Vagina (tissue), 2 donors: ENCODE data around the gene IFI6. TPM values are rescaled to one million over a fixed set of nuclear protein-coding genes. Genes with fewer than 3 reads are reported as not detected.

Experiments used
- DNase-seq, 2 donors: peaks; one replicate each; pipeline ENCODE4 v3.0.0-alpha.2; 2017; ENCODE audit errors: extremely low spot score in 2 of 2
- H3K27ac ChIP-seq: fragments of 200-600 bp; sonication (generic); one replicate; pipeline ENCODE4 v1.5.1; 2019
- H3K27me3 ChIP-seq: fragments of 200-600 bp; sonication (generic); one replicate; pipeline ENCODE4 v1.5.1; 2019
- H3K36me3 ChIP-seq, 2 donors: fragments of 200-600 bp; sonication (generic); one replicate each; pipeline ENCODE4 v1.5.1; 2017 to 2019
- H3K4me1 ChIP-seq: fragments of 200-600 bp; sonication (generic); one replicate; pipeline ENCODE4 v1.5.1; 2019
- H3K4me3 ChIP-seq, 2 donors: fragments of 200-600 bp; sonication (generic); 1 replicate in 1 of 2; 2 replicates in 1 of 2; pipeline ENCODE4 v1.5.1; 2016 to 2019
- H3K9me3 ChIP-seq: fragments of 200-600 bp; sonication (generic); one replicate; pipeline ENCODE4 v1.5.1; 2019
- POLR2A ChIP-seq, 2 donors: fragments of 450-650 bp; IDR thresholded peaks; one replicate each; pipeline ENCODE4 v1.6.1; 2017; ENCODE audit warnings: antibody characterized with exemption in 2 of 2, mild to moderate bottlenecking in 2 of 2, moderate library complexity in 2 of 2
- POLR2AphosphoS5 ChIP-seq, 2 donors: sonication (generic); formaldehyde crosslinking; IDR thresholded peaks; one replicate each; pipeline ENCODE4 v1.9.0; 2017; ENCODE audit warnings: antibody characterized with exemption in 2 of 2, mild to moderate bottlenecking in 2 of 2, low read depth in 1 of 2; ENCODE audit not compliant: insufficient read depth in 1 of 2
- intact Hi-C: fragments of 100-400 bp; cut with DNase I; formaldehyde crosslinking; loops from one replicate; pipeline ENCODE4 v1.15.1; 2023
- total RNA-seq: library from RNA; depleted of rRNA; stranded (reverse); fragments of >200 nt; gene quantifications from one replicate; pipeline ENCODE4 v1.2.3, GENCODE V29; 2016
- TF ChIP-seq, protein P1 (sequence below), 3 experiments: fragments of 450-650 bp in 2 of 3; fragments of 200-600 bp in 1 of 3; sonication (generic) in 1 of 3; IDR thresholded peaks; one replicate each; pipeline ENCODE4 v1.5.1; 2017 to 2019; ENCODE audit warnings: antibody characterized with exemption in 3 of 3, mild to moderate bottlenecking in 2 of 3, moderate library complexity in 2 of 3

Gene IFI6, protein sequence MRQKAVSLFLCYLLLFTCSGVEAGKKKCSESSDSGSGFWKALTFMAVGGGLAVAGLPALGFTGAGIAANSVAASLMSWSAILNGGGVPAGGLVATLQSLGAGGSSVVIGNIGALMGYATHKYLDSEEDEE
- 28.2 TPM for total RNA-seq

DNA sequence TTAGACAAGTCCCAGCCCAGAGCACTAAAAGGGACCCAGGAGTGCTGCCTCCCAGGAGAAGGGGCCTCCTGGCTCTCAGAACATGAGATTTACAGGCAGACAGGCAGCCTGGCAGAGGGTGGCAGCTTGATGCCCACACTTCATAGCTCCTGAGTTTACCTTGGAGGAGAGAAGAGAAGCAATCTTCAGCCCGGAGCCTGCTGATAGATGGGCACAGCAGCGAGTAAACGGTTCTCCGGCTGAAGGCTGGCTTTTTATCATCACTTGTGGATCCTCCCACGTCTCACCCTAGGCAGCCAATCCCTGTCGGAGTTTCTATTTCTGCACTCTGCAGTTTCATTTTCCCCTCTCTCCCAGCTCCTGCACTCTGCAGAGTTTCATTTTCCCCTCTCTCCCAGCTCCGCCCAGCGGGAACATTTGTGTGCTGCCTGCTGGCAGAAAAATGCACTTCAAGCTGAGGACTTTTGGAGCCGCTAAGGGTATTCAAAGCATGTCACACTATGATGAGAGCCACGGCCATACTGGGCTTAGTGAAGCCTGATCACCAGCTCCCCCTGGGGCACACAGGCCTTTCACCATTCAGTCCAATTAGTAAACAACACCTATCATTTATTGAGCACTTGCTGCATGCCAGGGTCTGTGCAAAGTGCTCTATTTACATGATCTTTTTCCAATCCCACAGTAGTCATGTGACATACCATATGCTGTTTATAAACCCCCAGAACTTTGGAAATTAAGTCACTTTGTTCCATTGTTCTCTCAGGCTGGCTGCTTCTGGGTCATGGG, at the start of gene IFI6:
Gene IFI6, minus strand, starts transcription at position 229 of the 786 bp plus-strand sequence. CDS start 2,878 bp downstream, outside the sequence.
- H3K36me3 ChIP-seq = no peaks in the 10 kb centered on the region
- no peaks in the 10 kb centered on the region for H3K27me3 ChIP-seq
- TF ChIP-seq POLR2A (IDR thresholded peaks at IDR 0.05) (no peak), POLR2AphosphoS5 (IDR thresholded peaks at IDR 0.05; ENCODE audit: insufficient read depth in 1 of 2, low read depth in 1 of 2) (peak; percentile 73 to 96)
- TF ChIP-seq, protein P1, sequence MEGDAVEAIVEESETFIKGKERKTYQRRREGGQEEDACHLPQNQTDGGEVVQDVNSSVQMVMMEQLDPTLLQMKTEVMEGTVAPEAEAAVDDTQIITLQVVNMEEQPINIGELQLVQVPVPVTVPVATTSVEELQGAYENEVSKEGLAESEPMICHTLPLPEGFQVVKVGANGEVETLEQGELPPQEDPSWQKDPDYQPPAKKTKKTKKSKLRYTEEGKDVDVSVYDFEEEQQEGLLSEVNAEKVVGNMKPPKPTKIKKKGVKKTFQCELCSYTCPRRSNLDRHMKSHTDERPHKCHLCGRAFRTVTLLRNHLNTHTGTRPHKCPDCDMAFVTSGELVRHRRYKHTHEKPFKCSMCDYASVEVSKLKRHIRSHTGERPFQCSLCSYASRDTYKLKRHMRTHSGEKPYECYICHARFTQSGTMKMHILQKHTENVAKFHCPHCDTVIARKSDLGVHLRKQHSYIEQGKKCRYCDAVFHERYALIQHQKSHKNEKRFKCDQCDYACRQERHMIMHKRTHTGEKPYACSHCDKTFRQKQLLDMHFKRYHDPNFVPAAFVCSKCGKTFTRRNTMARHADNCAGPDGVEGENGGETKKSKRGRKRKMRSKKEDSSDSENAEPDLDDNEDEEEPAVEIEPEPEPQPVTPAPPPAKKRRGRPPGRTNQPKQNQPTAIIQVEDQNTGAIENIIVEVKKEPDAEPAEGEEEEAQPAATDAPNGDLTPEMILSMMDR (IDR thresholded peaks at IDR 0.05) = peak in 2 of 3 experiments; percentile 31 to 41
- peak within 1 kb of the TSS; percentile 93 for H3K27ac ChIP-seq
- no peak for DNase-seq
- peak within 1 kb of the TSS; percentile 50 to 56 for H3K4me3 ChIP-seq
- intact Hi-C loops = loop anchor here (5.0 to 10.0 kb wide), 2 partner anchors 53 to 160 kb away; partner anchors contain the start of genes FAM76A and PPP1R8
- peaks cover 37% of the 10 kb centered on the region for H3K4me1 ChIP-seq
- H3K9me3 ChIP-seq = no peaks in the 10 kb centered on the region

DNA sequence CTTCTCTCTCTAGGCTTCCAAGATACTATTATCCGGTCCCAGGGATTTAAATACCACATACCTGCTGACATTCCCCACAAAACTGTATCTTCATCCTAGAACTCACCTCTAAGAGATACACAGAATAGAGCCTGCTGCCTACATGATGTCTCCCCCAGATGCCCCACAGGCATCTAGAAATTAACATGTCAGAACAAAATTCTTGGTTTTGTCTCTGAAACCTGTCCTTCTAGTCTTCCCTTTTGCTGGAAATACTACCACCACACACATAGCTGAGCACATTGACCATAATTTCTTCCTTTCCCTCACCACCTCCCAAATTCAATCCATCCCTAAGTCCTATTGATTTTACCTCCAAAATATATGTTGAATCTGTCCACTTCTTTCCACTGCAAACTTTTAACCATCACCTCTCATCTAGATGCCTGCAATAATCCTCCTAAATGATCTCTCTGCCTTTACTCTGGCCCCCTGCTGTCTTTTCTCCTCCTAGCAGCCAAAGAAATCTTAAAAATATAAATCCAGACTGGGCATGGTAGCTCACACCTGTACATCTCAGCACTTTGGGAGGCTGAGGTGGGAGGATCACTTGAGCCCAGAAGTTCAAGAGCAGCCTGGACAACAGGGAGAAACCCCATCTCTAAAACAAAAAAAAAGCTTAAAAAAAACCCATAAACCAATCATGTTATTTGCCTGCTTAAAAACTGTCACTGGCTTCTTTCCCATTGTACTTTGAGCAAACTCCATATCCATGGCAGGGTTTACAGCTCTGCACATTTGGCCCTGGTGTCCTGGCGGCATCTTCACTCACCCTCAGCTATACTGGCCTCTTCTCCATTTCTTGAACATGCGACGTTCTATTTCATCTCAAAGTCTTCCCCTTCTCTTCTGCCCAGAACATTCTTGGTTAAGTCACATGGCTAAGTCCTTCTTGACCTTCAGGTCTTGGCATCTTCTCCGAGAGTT, 47.6 kb upstream of the IFI6 start:
- Histone ChIP-seq H3K4me3 (no peak overlapping the region), H3K36me3 (no peaks in the 10 kb centered on the region), H3K27me3 (no peaks in the 10 kb centered on the region), H3K27ac (no peak overlapping the region), H3K9me3 (no peaks in the 10 kb centered on the region), H3K4me1 (no peaks in the 10 kb centered on the region)
- intact Hi-C loops = loop anchor here (10.0 kb wide), 1 partner anchor 45 kb away; the partner anchor contains the start of gene IFI6
- TF ChIP-seq, protein P1 (IDR thresholded peaks at IDR 0.05) = no peak
- TF ChIP-seq POLR2A (IDR thresholded peaks at IDR 0.05) (no peak), POLR2AphosphoS5 (IDR thresholded peaks at IDR 0.05; ENCODE audit: insufficient read depth in 1 of 2, low read depth in 1 of 2) (no peak)
- DNase-seq = no peak

DNA sequence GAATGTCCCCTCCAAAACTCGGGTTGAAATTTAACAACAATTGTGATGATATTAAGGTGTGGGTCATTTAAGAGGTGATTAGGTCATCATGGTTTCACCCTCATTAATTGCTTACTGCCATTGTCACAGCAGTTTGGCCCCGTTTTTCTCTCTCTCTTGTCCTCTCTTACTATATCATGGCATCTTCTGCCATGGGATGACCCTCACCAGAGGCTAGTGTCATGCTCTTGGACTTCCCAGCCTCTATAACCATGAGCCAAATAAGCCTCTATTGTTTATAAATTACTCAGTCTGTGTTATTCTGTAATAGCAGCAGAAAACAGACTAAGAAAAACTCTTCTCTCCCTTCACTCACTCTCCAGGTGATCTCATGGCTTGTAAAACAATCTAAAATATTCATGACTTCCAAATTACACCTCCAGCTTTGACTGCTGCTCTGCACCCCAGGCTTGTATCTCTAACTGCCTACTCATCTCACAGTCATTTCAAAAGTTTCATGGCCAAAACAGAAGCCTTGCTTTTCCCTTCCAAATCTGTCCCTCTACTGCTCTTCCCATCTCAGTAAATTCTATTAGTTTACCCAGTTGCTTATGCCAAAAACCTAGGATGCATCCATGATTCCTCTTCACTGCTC, 44.4 kb upstream of the IFI6 start:
- Histone ChIP-seq H3K27ac (no peak overlapping the region), H3K36me3 (no peaks in the 10 kb centered on the region), H3K27me3 (no peaks in the 10 kb centered on the region), H3K9me3 (no peaks in the 10 kb centered on the region), H3K4me1 (no peaks in the 10 kb centered on the region), H3K4me3 (no peak overlapping the region)
- no peak for TF ChIP-seq POLR2A (IDR thresholded peaks at IDR 0.05)
- TF ChIP-seq, protein P1 (IDR thresholded peaks at IDR 0.05) = no peak
- no peak for TF ChIP-seq POLR2AphosphoS5 (IDR thresholded peaks at IDR 0.05; ENCODE audit: insufficient read depth in 1 of 2, low read depth in 1 of 2)
- intact Hi-C loops = no loop called here
- no peak for DNase-seq

DNA sequence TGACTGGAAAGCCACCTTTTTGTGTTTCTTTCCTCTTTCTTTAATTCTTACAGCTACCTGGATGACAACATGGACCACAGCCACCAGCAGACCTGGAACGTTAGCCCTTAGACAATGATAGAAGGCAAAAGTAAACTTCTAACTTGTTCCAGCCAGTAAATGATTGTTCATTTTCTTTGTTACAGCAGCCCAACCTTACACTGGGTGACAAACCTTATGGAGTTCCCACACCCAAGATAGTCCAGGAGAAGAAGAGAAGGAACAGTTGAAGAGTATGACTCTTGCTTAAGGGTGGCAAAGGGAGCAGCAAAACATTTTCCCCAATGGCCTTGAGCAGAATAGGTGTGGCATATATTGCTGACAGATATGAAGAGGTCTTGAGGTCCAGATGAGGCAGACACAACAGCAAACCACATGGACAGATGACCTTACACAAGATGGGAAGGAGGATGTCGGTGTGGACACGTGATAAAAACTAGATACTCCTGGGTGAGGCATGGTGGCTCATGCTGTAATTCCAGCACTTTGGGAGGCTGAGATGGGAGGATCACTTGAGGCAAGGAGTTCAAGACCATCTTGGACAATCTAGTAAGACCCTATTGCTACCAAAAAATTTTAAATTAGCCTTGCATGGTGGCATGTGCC, 42.0 kb upstream of the IFI6 start:
- DNase-seq = no peak
- Histone ChIP-seq H3K9me3 (no peaks in the 10 kb centered on the region), H3K27ac (no peak overlapping the region), H3K36me3 (no peaks in the 10 kb centered on the region), H3K4me3 (no peak overlapping the region), H3K4me1 (no peaks in the 10 kb centered on the region), H3K27me3 (no peaks in the 10 kb centered on the region)
- intact Hi-C loops = no loop called here
- TF ChIP-seq, protein P1 (IDR thresholded peaks at IDR 0.05) = no peak
- TF ChIP-seq POLR2AphosphoS5 (IDR thresholded peaks at IDR 0.05; ENCODE audit: insufficient read depth in 1 of 2, low read depth in 1 of 2) (no peak), POLR2A (IDR thresholded peaks at IDR 0.05) (no peak)
